GM12865 (cell line): ENCODE data around the gene SNX20.

Source experiments
- DNase-seq: peaks from one replicate; pipeline ENCODE4 v3.0.0; 2010; ENCODE audit warnings: low read depth
- H3K4me3 ChIP-seq: 2 replicates; pipeline ENCODE4 v1.5.1; 2011; ENCODE audit warnings: mild to moderate bottlenecking, low read depth, low read length, control low read depth
- TF ChIP-seq, protein P1 (sequence below): IDR thresholded peaks from 2 replicates; pipeline ENCODE4 v1.5.1; 2011; ENCODE audit warnings: low read length, control low read depth, low read depth, inconsistent platforms; ENCODE audit not compliant: insufficient read depth; ENCODE audit errors: missing control alignments

SNX20 gene

DNA sequence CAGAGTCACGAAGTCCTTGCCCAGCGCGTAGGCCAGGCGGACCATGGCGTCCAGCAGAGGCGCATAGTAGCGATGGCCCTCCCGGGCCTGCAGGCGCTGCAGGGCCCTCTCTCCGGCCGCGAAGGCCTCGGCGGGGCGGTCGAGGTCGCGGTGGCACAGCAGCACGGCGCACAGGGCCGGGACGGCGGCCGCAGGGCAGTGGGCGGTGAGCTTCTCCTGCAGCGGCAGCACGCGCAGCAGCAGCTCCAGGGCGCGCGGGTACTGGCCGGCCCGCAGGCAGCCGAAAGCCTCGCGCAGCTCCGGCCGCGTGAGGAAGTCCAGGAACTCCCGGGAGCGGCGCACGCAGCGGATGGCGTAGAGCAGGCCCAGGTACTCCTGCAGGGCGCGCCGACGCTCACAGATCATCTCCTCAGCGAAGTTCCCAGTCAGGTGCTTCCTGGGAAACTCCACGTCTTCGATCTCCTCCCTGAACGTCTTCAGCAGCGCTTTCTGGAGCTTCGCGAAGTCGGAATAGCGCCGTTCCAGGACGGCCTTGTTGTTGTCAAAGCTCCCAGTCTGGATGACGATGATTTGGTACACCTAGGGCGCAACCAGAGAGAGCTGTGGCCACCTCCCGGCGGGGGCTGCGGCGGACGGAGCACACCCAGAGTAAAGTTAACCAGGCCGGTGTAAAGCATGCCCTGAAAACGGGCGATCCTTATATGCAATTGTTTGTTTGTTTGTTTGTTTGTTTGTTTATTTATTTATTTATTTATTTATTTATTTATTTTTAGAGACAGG, 7.4 kb downstream of the SNX20 start:
- no peak for DNase-seq
- TF ChIP-seq, protein P1, sequence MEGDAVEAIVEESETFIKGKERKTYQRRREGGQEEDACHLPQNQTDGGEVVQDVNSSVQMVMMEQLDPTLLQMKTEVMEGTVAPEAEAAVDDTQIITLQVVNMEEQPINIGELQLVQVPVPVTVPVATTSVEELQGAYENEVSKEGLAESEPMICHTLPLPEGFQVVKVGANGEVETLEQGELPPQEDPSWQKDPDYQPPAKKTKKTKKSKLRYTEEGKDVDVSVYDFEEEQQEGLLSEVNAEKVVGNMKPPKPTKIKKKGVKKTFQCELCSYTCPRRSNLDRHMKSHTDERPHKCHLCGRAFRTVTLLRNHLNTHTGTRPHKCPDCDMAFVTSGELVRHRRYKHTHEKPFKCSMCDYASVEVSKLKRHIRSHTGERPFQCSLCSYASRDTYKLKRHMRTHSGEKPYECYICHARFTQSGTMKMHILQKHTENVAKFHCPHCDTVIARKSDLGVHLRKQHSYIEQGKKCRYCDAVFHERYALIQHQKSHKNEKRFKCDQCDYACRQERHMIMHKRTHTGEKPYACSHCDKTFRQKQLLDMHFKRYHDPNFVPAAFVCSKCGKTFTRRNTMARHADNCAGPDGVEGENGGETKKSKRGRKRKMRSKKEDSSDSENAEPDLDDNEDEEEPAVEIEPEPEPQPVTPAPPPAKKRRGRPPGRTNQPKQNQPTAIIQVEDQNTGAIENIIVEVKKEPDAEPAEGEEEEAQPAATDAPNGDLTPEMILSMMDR: no peak
- H3K4me3 ChIP-seq: no peak overlapping the region

DNA sequence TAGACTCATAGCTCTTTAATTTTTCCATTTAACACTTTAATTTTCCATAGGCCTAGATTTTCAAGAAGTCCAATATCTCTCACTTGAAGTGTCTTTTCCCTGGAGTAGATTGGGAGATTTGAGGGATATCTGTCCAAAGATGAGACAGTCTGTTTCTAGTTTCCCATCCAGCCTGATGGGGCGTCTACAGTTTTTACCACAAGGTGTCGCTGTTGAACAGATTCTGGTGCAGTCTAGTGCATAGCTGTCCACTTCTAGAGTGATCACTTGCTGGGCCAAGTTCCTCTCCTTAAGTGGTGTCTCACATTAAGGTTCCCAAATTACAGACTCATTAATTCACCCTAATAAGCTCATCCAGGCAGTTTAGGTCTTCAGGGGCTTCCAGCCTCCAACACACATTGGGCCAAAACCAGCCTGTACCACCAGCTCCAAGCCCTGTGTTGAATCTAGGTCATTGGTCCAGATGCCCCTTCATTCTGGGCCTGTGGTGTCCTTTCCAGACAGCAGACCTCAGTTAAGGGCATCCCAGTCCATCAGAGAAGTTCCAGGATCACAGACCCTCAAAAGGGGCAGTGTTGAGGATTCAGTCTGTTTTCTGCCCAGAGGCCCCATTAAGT, 9.4 kb downstream of the SNX20 start:
- peak; percentile 60 for DNase-seq

DNA sequence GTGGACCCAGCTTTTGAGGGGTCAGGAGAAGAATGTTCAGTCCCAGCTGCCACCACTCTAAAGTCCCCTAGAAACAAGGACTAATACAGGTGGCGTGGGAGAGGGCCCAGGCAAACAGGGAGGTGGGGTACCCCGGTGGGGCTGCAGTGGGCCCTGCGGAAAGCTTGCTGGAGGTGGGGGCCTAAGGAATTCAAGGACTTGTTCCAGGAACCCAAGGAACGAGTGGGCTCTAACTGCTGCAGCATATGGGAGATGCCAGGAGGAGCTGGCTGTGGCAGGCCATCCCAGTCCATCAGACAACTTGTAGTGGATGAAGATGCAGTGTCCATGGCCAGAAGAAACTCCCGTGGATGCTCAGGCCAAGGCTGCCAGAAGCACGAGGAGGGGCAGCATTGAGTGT, 10.6 kb downstream of the SNX20 start:
- TF ChIP-seq, protein P1: no peak
- no peak for DNase-seq
- no peak overlapping the region for H3K4me3 ChIP-seq

More for the DNA sequence above, 9.4 kb downstream of the SNX20 start:
- TF ChIP-seq, protein P1: peak; percentile 58
- H3K4me3 ChIP-seq: no peak overlapping the region

DNA sequence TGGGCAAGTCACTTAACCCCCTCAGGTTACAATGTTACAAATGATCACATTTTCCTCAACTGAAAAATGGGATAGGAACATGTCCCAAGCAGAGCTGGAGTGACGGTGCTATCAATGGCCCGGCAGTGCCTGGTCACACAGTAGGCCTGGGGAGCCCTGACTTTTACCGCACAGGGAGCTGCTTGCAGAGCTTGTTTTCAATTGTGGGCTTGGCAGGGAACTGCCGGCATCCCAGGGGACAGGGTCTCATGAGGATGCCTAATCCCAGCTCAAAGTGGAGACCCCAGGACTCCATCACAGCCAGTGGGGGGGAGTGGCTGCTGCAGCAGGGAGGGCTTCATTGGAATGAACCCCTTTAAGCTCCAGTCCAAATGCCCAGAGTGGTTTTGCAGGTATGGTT, 11.4 kb downstream of the SNX20 start:
- H3K4me3 ChIP-seq: no peak overlapping the region
- DNase-seq: no peak
- TF ChIP-seq, protein P1: no peak

DNA sequence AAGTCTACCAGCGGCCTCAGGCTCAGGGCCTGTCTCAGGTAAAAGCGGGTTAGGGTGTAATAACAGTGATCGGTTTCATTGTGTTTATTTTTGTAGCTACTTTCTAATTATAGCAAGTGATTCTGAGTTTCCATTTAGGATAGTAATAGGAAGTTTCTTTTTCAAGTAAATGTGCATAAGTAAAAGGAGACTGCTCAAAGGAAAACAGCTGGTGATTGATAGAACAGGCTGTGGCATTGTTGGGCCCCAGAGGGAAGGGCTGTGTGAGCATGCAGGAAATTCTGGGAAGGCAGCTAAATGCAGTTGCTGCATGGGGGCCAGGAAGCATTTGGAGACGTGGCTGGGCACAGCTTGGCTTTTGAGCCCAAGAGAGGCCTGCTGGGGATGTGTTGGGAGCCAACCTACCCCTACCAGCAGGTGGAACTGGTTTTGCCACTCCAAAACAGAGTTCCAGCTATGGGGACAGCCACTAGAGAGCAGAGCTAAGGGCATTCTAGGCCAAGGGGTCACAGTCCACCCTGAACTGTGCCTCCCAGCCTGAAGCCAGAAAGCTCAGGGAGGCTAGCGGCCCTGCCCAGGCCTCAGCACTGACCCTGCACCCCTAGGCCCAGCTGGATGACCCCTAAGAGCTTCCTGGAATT, 12.6 kb downstream of the SNX20 start:
- no peak for DNase-seq
- TF ChIP-seq, protein P1: no peak
- H3K4me3 ChIP-seq: no peak overlapping the region

DNA sequence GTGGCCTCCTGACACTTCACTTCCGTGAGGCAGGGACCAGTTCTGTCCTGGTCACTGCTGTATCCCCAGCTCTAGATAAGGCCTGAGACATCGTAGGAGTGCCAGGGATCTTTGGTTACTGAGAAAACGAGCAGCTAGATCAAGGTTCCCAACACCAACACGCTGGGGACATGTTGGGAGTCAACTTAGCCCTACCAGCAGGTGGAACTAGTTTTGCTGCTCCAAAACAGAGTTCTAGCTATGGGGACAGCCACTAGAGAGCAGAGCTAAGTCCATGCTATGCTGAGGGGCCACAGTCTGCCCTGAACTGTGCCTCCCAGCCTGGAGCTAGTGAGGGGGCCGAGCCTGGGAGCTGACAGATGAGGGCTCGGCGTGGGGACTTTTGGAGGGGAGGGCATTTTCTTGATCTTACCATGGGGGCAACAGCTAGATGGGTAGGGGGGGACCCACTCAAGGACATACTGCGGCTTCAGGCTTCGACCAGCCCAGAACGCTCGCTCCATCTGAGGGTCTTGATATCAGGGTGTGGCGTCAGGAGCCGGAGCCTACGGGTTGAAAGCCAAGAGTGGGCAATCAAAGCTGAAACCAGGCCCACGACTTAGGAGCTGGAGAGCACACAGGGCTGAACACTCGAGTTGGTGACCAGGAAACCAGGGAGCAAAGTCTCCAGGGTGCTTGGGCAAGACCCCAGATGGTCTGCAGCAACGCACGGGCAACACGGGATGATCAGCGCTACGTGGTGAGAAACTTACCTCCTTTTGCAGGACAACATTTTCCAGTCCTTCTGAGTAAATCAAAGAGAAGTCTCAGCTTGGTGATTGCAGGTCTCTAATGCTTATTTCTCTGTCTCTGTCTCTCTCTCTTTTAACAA, 13.4 kb downstream of the SNX20 start:
- TF ChIP-seq, protein P1: peak; percentile 5
- no peak overlapping the region for H3K4me3 ChIP-seq
- peak; percentile 19 for DNase-seq
